OCI-LY1 (cell line): Measurements from ENCODE around the gene PCDHA2.
"Not testable (repeated sequence)": the region's sequence is repeated elsewhere in the genome, so short reads cannot be mapped to it uniquely, and the experiment has no call there.

ENCODE experiments used
- H2AFZ ChIP-seq: fragments of 200-600 bp; sonication (generic), shearing (Covaris generic); 2 replicates; pipeline ENCODE4 v1.6.0; 2014; ENCODE audit warnings: antibody characterized with exemption, mild to moderate bottlenecking, low read length
- H3F3A ChIP-seq: fragments of 200-600 bp; sonication (generic), shearing (Covaris generic); 2 replicates; pipeline ENCODE4 v1.6.0; 2014; ENCODE audit warnings: mild to moderate bottlenecking, antibody characterized with exemption, low read length, moderate library complexity; ENCODE audit not compliant: insufficient read depth
- H3K27ac ChIP-seq: fragments of 200-600 bp; sonication (generic); 2 replicates; pipeline ENCODE4 v1.5.1; 2014; ENCODE audit warnings: low read length, mixed run types, mild to moderate bottlenecking, low read depth; ENCODE audit not compliant: poor library complexity, severe bottlenecking
- H3K27me3 ChIP-seq: fragments of 200-600 bp; sonication (generic); 2 replicates; pipeline ENCODE4 v1.6.0; 2014; ENCODE audit warnings: antibody characterized with exemption, mild to moderate bottlenecking, low read length, moderate library complexity; ENCODE audit not compliant: insufficient read depth
- H3K36me3 ChIP-seq: fragments of 200-600 bp; sonication (generic); 2 replicates; pipeline ENCODE4 v1.6.1; 2014; ENCODE audit warnings: mild to moderate bottlenecking, antibody characterized with exemption, low read length, moderate library complexity, mixed read lengths; ENCODE audit not compliant: insufficient read depth
- H3K4me1 ChIP-seq: fragments of 200-600 bp; sonication (generic); 2 replicates; pipeline ENCODE4 v1.5.1; 2014; ENCODE audit warnings: mild to moderate bottlenecking, low read length, moderate library complexity; ENCODE audit not compliant: insufficient read depth, severe bottlenecking
- H3K4me2 ChIP-seq: fragments of 200-600 bp; sonication (generic), shearing (Covaris generic); 2 replicates; pipeline ENCODE4 v1.6.1; 2014; ENCODE audit warnings: low read length
- H3K4me3 ChIP-seq: fragments of 200-600 bp; sonication (generic); 2 replicates; pipeline ENCODE4 v1.5.1; 2014; ENCODE audit warnings: low read length, low read depth, mild to moderate bottlenecking, mixed read lengths; ENCODE audit not compliant: poor library complexity, severe bottlenecking
- H3K79me2 ChIP-seq: fragments of 200-600 bp; shearing (Covaris generic); 2 replicates; pipeline ENCODE4 v1.6.1; 2016; ENCODE audit warnings: mixed run types, low read length, mixed read lengths; ENCODE audit not compliant: insufficient read depth
- H3K9ac ChIP-seq: fragments of 200-600 bp; sonication (generic), shearing (Covaris generic); 2 replicates; pipeline ENCODE4 v1.6.1; 2014; ENCODE audit warnings: mild to moderate bottlenecking, low read length, mixed read lengths
- H3K9me2 ChIP-seq: fragments of 200-600 bp; sonication (generic), shearing (Covaris generic); 2 replicates; pipeline ENCODE4 v1.6.1; 2014; ENCODE audit warnings: low read depth, mild to moderate bottlenecking, low read length, mixed read lengths
- H3K9me3 ChIP-seq: fragments of 200-600 bp; shearing (Covaris generic); 2 replicates; pipeline ENCODE4 v1.6.1; 2014; ENCODE audit warnings: low read length, mixed read lengths
- H4K20me1 ChIP-seq: fragments of 200-600 bp; sonication (generic), shearing (Covaris generic); 2 replicates; pipeline ENCODE4 v1.6.0; 2016; ENCODE audit warnings: mild to moderate bottlenecking, low read length; ENCODE audit not compliant: insufficient read depth
- EZH2 ChIP-seq: fragments of 200-600 bp; sonication (generic), shearing (Covaris generic); IDR thresholded peaks from 2 replicates; pipeline ENCODE4 v1.8.0; 2017; ENCODE audit warnings: borderline replicate concordance, mixed run types, mild to moderate bottlenecking, antibody characterized with exemption, low read length, moderate library complexity, mixed read lengths
- TF ChIP-seq, protein P1 (sequence below): fragments of 200-600 bp; sonication (generic), shearing (Covaris generic); IDR thresholded peaks from 2 replicates; pipeline ENCODE4 v1.5.1; 2017; ENCODE audit warnings: mild to moderate bottlenecking, antibody characterized with exemption, low read length, moderate library complexity, mixed read lengths

The PCDHA2 gene

DNA sequence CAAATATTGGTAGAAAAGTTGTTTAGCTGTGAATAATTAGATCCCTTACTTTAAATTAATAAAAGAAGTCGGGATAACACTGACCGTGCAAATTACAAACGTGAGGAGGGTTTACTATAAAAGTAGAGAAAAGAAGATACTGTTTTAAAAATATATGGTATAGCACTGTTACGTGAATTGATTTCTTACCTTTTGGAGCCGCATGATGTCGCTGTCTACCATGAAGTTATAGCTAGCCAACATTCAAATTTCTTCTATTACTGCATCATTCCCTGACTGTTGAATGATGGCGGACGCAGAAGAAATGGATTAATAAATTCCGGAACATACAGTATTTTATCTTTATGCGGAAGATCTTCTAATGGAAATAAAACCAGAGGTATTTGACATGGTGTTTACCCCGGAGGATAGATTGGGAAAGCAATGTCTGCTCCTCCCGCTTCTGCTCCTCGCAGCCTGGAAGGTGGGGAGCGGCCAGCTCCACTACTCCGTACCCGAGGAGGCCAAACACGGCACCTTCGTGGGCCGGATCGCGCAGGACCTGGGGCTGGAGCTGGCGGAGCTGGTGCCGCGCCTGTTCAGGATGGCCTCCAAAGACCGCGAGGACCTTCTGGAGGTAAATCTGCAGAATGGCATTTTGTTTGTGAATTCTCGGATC, 33.2 kb downstream of the PCDHA2 start, which contains the start of gene PCDHA6:
PCDHA6 (plus strand) TSS at position 257 of the 658 bp plus-strand sequence; CDS start at position 389, 132 bp downstream.
- Histone ChIP-seq H3K27ac (no peak within 1 kb of the TSS), H3K79me2 (no peaks in the 10 kb centered on the region), H3K9ac (no peak within 1 kb of the TSS)

DNA sequence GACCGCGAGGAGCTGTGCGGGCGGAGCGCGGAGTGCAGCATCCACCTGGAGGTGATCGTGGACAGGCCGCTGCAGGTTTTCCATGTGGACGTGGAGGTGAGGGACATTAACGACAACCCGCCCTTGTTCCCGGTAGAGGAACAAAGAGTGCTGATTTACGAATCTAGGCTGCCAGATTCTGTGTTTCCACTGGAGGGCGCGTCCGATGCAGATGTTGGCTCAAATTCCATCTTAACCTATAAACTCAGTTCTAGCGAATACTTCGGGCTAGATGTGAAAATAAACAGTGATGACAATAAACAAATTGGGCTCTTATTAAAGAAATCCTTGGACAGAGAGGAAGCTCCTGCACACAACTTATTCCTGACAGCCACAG, 33.7 kb downstream of the PCDHA2 start:
- Histone ChIP-seq H3K9me3 (no peaks in the 10 kb centered on the region), H3K36me3 (no peaks in the 10 kb centered on the region), H2AFZ (no peak overlapping the region), H3K9me2 (no peaks in the 10 kb centered on the region), H3K9ac (no peak overlapping the region), H3K4me1 (no peaks in the 10 kb centered on the region), H3F3A (no peaks in the 10 kb centered on the region), H3K4me3 (no peak overlapping the region), H3K27ac (no peak overlapping the region), H4K20me1 (no peaks in the 10 kb centered on the region), H3K79me2 (no peaks in the 10 kb centered on the region), H3K27me3 (no peaks in the 10 kb centered on the region), H3K4me2 (no peak overlapping the region)
- TF ChIP-seq, protein P1, sequence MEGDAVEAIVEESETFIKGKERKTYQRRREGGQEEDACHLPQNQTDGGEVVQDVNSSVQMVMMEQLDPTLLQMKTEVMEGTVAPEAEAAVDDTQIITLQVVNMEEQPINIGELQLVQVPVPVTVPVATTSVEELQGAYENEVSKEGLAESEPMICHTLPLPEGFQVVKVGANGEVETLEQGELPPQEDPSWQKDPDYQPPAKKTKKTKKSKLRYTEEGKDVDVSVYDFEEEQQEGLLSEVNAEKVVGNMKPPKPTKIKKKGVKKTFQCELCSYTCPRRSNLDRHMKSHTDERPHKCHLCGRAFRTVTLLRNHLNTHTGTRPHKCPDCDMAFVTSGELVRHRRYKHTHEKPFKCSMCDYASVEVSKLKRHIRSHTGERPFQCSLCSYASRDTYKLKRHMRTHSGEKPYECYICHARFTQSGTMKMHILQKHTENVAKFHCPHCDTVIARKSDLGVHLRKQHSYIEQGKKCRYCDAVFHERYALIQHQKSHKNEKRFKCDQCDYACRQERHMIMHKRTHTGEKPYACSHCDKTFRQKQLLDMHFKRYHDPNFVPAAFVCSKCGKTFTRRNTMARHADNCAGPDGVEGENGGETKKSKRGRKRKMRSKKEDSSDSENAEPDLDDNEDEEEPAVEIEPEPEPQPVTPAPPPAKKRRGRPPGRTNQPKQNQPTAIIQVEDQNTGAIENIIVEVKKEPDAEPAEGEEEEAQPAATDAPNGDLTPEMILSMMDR = no peak
- TF ChIP-seq EZH2 = no peak

More for the DNA sequence above, 33.2 kb downstream of the PCDHA2 start, which contains the start of gene PCDHA6:
- no peak within 1 kb of the TSS for H3K4me2 ChIP-seq
- no peaks in the 10 kb centered on the region for H3K27me3 ChIP-seq
- TF ChIP-seq, protein P1 = no peak
- TF ChIP-seq EZH2 = no peak
- no peak within 1 kb of the TSS for H2AFZ ChIP-seq
- no peak within 1 kb of the TSS for H3K4me3 ChIP-seq
- no peaks in the 10 kb centered on the region for H3K4me1 ChIP-seq
- H4K20me1 ChIP-seq = no peaks in the 10 kb centered on the region
- no peaks in the 10 kb centered on the region for H3F3A ChIP-seq
- no peaks in the 10 kb centered on the region for H3K9me2 ChIP-seq
- H3K9me3 ChIP-seq = no peaks in the 10 kb centered on the region
- H3K36me3 ChIP-seq = no peaks in the 10 kb centered on the region

DNA sequence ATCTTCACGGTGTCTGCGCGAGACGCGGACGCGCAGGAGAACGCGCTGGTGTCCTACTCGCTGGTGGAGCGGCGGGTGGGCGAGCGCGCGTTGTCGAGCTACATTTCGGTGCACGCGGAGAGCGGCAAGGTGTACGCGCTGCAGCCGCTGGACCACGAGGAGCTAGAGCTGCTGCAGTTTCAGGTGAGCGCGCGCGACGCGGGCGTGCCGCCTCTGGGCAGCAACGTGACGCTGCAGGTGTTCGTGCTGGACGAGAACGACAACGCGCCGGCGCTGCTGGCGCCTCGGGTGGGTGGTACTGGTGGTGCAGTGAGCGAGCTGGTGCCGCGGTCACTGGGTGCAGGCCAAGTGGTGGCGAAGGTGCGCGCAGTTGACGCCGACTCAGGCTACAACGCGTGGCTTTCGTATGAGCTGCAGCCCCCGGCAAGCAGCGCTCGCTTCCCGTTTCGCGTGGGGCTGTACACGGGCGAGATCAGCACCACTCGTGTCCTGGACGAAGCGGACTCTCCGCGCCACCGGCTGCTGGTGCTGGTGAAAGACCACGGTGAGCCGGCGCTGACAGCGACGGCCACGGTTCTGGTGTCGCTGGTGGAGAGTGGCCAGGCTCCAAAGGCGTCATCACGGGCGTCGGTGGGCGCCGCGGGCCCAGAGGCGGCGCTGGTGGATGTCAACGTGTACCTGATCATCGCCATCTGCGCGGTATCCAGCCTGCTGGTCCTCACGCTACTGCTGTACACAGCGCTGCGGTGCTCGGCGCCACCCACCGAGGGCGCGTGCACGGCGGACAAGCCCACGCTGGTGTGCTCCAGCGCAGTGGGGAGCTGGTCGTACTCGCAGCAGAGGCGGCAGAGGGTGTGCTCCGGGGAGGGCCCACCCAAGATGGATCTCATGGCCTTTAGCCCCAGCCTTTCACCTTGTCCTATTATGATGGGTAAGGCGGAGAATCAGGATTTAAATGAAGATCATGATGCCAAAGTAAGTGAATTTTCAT, 35.2 kb downstream of the PCDHA2 start:
- H3K4me2 ChIP-seq, H3K36me3 ChIP-seq, H3F3A ChIP-seq, H3K27ac ChIP-seq, H4K20me1 ChIP-seq, H3K4me1 ChIP-seq, H3K9me2 ChIP-seq, H3K79me2 ChIP-seq, H3K4me3 ChIP-seq, H3K27me3 ChIP-seq, H3K9ac ChIP-seq, H2AFZ ChIP-seq, H3K9me3 ChIP-seq: not testable (repeated sequence)
